BLaER1 (cell line): ENCODE measurements around the gene ACTMAP.

Experiments used
- H3K27ac ChIP-seq: shearing (Covaris generic); formaldehyde crosslinking; 2 replicates; pipeline ENCODE4 v1.8.1; 2022
- H3K27me3 ChIP-seq: shearing (Covaris generic); formaldehyde crosslinking; 2 replicates; pipeline ENCODE4 v1.8.1; 2022
- H3K36me3 ChIP-seq: shearing (Covaris generic); formaldehyde crosslinking; 2 replicates; pipeline ENCODE4 v1.8.1; 2022
- H3K4me1 ChIP-seq: shearing (Covaris generic); formaldehyde crosslinking; 2 replicates; pipeline ENCODE4 v1.8.1; 2022
- H3K4me2 ChIP-seq: shearing (Covaris generic); formaldehyde crosslinking; 2 replicates; pipeline ENCODE4 v1.8.1; 2022
- H3K4me3 ChIP-seq: shearing (Covaris generic); formaldehyde crosslinking; 2 replicates; pipeline ENCODE4 v1.8.1; 2022
- H3K9ac ChIP-seq: shearing (Covaris generic); formaldehyde crosslinking; 2 replicates; pipeline ENCODE4 v1.8.1; 2022
- H3K9me3 ChIP-seq: shearing (Covaris generic); formaldehyde crosslinking; 2 replicates; pipeline ENCODE4 v1.8.1; 2022
- H4K20me1 ChIP-seq: shearing (Covaris generic); formaldehyde crosslinking; 2 replicates; pipeline ENCODE4 v1.8.1; 2022
- Cebpa-rat ChIP-seq: shearing (Covaris generic); IDR thresholded peaks from 2 replicates; pipeline ENCODE4 v1.8.1; 2022

The ACTMAP gene

DNA sequence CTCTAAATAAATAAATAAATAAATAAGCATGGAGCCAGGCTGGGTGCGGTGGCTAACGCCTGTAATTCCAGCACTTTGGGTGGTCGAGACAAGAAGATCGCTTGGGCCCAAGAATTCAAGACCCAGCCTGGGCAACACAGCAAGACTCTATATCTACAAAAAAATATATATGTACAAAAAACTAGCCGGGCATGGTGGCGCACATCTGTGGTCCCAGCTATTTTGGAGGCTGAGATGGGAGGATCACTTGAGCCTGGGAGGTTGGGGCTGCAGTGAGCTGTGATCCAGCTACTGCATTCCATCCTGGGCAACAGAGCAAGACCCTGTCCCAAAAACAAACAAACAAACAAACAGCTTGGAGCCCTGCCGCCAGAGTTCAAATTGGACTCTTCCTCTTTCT lies 2.7 kb downstream of the ACTMAP start:
- no peak overlapping the region for H3K4me3 ChIP-seq
- no peaks in the 10 kb centered on the region for H3K27me3 ChIP-seq
- H4K20me1 ChIP-seq = peaks cover 3% of the 10 kb centered on the region; the same call in 1 of the 2 replicates
- peaks cover 13% of the 10 kb centered on the region for H3K36me3 ChIP-seq
- no peak overlapping the region for H3K4me2 ChIP-seq
- no peak overlapping the region for H3K27ac ChIP-seq
- peaks cover 31% of the 10 kb centered on the region for H3K4me1 ChIP-seq
- TF ChIP-seq Cebpa-rat = no peak
- no peaks in the 10 kb centered on the region for H3K9me3 ChIP-seq
- H3K9ac ChIP-seq = no peak overlapping the region

DNA sequence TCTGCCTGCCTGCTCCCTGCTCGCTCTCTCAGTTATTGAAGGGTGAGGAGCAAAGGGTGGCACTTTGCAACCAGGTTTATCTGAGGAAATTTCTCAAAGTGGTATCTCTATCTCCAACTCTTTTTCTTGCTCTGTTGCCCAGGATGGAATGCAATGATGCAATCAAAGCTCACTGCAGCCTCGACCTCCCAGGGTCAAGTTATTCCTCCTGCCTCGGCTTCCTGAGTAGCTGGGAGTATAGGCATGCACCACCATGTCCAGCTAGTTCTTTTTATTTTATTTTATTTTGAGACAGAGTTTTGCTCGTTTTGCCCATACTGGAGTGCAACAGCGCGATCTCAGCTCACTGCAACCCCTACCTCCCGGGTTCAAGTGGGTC lies 4.9 kb downstream of the ACTMAP start:
- Histone ChIP-seq H3K4me2 (no peak overlapping the region), H4K20me1 (no peaks in the 10 kb centered on the region), H3K9me3 (no peaks in the 10 kb centered on the region), H3K27ac (0 out of 2 replicates have a peak overlapping the region, but pooled peaks have one; percentile 6), H3K4me1 (peaks cover 26% of the 10 kb centered on the region), H3K4me3 (no peak overlapping the region), H3K27me3 (no peaks in the 10 kb centered on the region), H3K9ac (no peak overlapping the region), H3K36me3 (peaks cover 10% of the 10 kb centered on the region; the same call in 1 of the 2 replicates)
- TF ChIP-seq Cebpa-rat = no peak

DNA sequence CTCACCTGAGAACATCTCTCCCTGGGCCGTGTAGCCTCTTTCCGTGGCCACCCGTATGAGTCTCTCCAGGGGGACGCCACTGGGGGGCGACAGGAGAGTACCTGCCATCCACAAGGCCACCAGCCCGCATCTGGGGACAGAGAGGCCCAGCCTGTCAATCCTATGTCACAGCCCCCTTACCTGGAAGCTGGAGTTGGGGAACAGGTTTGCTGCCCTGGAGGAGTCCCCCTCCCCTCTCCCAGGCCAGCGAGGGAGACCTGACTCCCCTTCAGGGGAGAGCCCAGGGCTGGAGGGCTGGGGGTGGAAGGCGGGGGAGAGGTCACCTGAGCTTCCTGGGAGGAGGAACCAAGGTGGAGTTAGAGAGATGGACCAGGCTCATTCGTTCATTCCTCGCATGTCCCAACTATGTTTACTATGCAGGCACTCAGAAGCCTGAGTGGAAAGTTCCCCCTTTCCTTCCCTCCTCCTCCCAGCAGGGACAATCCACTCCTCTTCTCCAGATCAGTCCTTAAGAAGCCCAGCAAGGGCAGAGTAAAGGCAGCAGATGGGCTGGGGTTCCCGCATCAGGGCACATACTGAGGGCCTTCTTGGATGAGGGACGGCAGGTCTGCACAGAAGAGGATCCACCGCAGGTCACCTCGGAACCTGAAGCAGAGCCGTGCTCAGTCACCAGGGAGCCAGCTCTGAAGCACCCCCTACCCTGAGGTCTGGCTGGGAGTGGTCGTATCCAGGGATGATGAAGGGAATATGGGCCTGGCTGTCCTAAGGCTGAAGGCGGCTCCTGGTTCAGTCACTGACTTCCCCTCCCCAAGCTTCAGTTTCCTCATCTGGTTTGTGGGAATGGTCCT lies 5.5 kb downstream of the ACTMAP start:
- H4K20me1 ChIP-seq = no peaks in the 10 kb centered on the region
- no peaks in the 10 kb centered on the region for H3K9me3 ChIP-seq
- H3K9ac ChIP-seq = no peak overlapping the region
- H3K4me2 ChIP-seq = no peak overlapping the region
- H3K4me3 ChIP-seq = no peak overlapping the region
- H3K4me1 ChIP-seq = peaks cover 28% of the 10 kb centered on the region
- no peak for TF ChIP-seq Cebpa-rat
- 0 out of 2 replicates have a peak overlapping the region, but pooled peaks have one; percentile 6 for H3K27ac ChIP-seq
- H3K36me3 ChIP-seq = peaks cover 12% of the 10 kb centered on the region; the same call in 1 of the 2 replicates
- H3K27me3 ChIP-seq = no peaks in the 10 kb centered on the region

GRCh38 chr19:40743926-40744325 lies 6.4 kb downstream of the ACTMAP start:
- no peaks in the 10 kb centered on the region for H3K9me3 ChIP-seq
- H3K9ac ChIP-seq = no peak overlapping the region
- no peak overlapping the region for H3K27ac ChIP-seq
- no peaks in the 10 kb centered on the region for H3K27me3 ChIP-seq
- peaks cover 21% of the 10 kb centered on the region; the same call in 1 of the 2 replicates for H3K36me3 ChIP-seq
- no peak overlapping the region for H3K4me3 ChIP-seq
- TF ChIP-seq Cebpa-rat = no peak
- no peaks in the 10 kb centered on the region for H4K20me1 ChIP-seq
- peaks cover 28% of the 10 kb centered on the region for H3K4me1 ChIP-seq
- H3K4me2 ChIP-seq = no peak overlapping the region

GRCh38 chr19:40742886-40743285 lies 7.4 kb downstream of the ACTMAP start:
- no peak overlapping the region for H3K4me2 ChIP-seq
- no peak overlapping the region for H3K9ac ChIP-seq
- no peaks in the 10 kb centered on the region for H3K27me3 ChIP-seq
- H3K36me3 ChIP-seq = peaks cover 27% of the 10 kb centered on the region; the same call in 1 of the 2 replicates
- TF ChIP-seq Cebpa-rat = no peak
- H3K27ac ChIP-seq = no peak overlapping the region
- H3K4me1 ChIP-seq = peaks cover 18% of the 10 kb centered on the region
- no peaks in the 10 kb centered on the region for H4K20me1 ChIP-seq
- H3K4me3 ChIP-seq = no peak overlapping the region
- no peaks in the 10 kb centered on the region for H3K9me3 ChIP-seq

DNA sequence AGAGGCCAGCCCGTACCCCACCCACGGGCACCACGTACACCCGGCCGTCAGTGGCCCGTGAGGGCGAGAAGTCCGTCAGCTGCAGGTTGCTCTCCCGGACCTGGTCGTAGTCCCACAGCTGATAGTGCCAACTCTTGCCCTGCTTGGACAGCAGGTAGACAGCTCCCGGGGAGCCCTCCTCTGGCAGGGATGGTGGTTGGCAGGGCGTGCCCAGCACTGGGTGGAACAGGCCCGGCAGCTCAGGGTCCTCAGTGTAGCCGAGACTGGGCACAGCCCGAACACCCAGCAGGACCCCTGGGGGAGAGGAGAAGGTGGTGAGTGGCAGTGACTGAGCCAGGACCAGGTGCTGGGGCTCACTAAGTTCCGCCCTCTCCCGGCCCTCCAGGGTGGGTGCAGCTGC lies 7.8 kb downstream of the ACTMAP start:
- no peak for TF ChIP-seq Cebpa-rat
- peaks cover 17% of the 10 kb centered on the region for H3K4me1 ChIP-seq

GRCh38 chr19:40741527-40742390 lies 8.5 kb downstream of the ACTMAP start:
- Histone ChIP-seq H3K36me3 (peaks cover 38% of the 10 kb centered on the region), H4K20me1 (no peaks in the 10 kb centered on the region), H3K9ac (no peak overlapping the region), H3K27ac (no peak overlapping the region), H3K27me3 (no peaks in the 10 kb centered on the region), H3K4me1 (peaks cover 17% of the 10 kb centered on the region), H3K4me3 (no peak overlapping the region), H3K4me2 (no peak overlapping the region), H3K9me3 (no peaks in the 10 kb centered on the region)
- TF ChIP-seq Cebpa-rat = no peak

More for the DNA sequence above, 7.8 kb downstream of the ACTMAP start:
- Histone ChIP-seq H3K9me3 (no peaks in the 10 kb centered on the region), H3K4me2 (no peak overlapping the region), H3K27ac (no peak overlapping the region), H3K36me3 (peaks cover 31% of the 10 kb centered on the region), H3K27me3 (no peaks in the 10 kb centered on the region), H3K4me3 (no peak overlapping the region), H3K9ac (no peak overlapping the region), H4K20me1 (no peaks in the 10 kb centered on the region)

- Histone ChIP-seq H3K9ac (no peak overlapping the region), H3K4me2 (no peak overlapping the region), H3K9me3 (no peaks in the 10 kb centered on the region), H3K4me1 (peaks cover 17% of the 10 kb centered on the region), H3K27ac (no peak overlapping the region), H4K20me1 (no peaks in the 10 kb centered on the region), H3K27me3 (no peaks in the 10 kb centered on the region), H3K36me3 (peaks cover 48% of the 10 kb centered on the region), H3K4me3 (no peak overlapping the region)
- TF ChIP-seq Cebpa-rat = no peak
Measured at GRCh38 chr19:40740747-40741146, 9.5 kb downstream of the ACTMAP start.

DNA sequence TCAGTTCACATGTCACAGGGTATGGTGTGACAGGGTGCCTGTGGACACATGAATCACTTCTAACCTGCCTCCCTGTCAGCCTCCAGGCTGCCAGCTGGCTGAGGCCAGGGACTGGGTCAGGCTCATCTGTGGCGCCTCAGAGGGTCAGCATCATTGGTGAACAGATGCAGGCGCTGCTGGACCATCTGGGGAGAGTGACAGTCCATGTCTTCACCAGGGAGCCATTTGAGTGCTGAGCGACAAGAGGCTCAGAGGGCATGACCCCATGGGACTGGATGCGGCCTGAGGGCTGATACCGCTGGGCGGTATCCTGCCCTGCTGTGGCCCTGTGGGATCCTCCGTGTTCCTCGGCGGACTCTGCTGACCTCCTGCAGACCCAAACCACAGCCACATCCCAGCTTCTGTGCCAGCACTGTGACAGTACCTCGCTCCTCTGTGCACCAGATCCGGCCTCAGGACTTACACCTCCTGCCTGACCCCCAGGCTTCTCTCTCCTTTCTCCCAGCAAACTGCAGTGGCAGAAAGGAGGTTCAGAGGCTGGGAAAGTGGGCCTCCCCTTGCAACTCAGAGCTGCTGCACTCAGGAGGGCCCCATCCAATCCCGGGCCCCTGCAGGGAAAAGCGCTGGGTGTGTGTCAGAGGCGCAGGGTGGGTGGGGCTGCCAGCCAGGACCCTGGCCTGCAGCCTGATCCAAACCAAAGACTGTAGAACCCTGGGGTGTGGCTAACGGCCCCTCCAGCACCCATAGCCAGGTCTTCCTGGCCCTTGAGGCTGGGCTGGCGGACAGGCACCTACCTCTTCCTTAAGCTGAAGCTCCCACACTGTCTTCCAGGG lies 10.2 kb downstream of the ACTMAP start:
- H3K36me3 ChIP-seq = peaks cover 55% of the 10 kb centered on the region
- peak overlapping the region; percentile 36 for H3K4me2 ChIP-seq

More for the DNA sequence above, 10.2 kb downstream of the ACTMAP start:
- H3K9ac ChIP-seq = peak overlapping the region; percentile 45; the same call in 1 of the 2 replicates
- H4K20me1 ChIP-seq = no peaks in the 10 kb centered on the region
- H3K27ac ChIP-seq = 0 out of 2 replicates have a peak overlapping the region, but pooled peaks have one; percentile 26
- H3K27me3 ChIP-seq = no peaks in the 10 kb centered on the region
- H3K4me1 ChIP-seq = peaks cover 17% of the 10 kb centered on the region
- no peak overlapping the region for H3K4me3 ChIP-seq
- H3K9me3 ChIP-seq = no peaks in the 10 kb centered on the region
- no peak for TF ChIP-seq Cebpa-rat
